Measurements from ENCODE around the gene PMP22. TPM values are rescaled to one million over a fixed set of nuclear protein-coding genes. Genes with fewer than 3 reads are reported as not detected.
A peak's percentile ranks its signal among the peaks of the same experiment; 100 is the strongest.

Gene PMP22
- total RNA-seq, 3 donors from 2014 or later = 16.7 to 149 (median 54.2) TPM

DNA sequence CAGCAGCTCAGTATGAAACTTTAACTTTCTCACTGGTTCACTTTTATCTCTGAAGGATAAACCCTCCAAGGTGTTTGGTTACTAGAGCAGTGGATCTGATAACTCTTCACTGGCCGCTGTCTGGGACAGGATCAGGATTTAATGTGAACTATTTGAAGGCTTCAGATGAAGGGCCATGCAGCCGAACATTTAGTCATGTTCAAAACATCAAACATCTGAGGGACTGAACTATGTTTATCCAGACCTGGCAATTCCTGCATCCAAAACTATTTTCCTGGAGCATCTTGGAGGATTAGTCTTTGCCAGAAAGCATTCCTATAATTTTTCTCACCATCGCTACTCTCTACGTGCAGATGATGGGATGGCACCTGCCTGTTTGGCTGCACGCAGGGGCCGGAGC lies 20.3 kb upstream of the PMP22 start:
- DNase-seq = no peak
- Histone ChIP-seq H3K4me1 (ENCODE audit: low read depth) (no peaks in the 10 kb centered on the region), H3K36me3 (ENCODE audit: low read depth) (no peaks in the 10 kb centered on the region), H3K4me3 (no peak overlapping the region), H3K9me3 (no peaks in the 10 kb centered on the region)
- TF ChIP-seq, protein P1, sequence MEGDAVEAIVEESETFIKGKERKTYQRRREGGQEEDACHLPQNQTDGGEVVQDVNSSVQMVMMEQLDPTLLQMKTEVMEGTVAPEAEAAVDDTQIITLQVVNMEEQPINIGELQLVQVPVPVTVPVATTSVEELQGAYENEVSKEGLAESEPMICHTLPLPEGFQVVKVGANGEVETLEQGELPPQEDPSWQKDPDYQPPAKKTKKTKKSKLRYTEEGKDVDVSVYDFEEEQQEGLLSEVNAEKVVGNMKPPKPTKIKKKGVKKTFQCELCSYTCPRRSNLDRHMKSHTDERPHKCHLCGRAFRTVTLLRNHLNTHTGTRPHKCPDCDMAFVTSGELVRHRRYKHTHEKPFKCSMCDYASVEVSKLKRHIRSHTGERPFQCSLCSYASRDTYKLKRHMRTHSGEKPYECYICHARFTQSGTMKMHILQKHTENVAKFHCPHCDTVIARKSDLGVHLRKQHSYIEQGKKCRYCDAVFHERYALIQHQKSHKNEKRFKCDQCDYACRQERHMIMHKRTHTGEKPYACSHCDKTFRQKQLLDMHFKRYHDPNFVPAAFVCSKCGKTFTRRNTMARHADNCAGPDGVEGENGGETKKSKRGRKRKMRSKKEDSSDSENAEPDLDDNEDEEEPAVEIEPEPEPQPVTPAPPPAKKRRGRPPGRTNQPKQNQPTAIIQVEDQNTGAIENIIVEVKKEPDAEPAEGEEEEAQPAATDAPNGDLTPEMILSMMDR (IDR thresholded peaks at IDR 0.05) = no peak
- no peak for ATAC-seq
- intact Hi-C loops (cut with DNase I, micrococcal nuclease) = no loop called here

DNA sequence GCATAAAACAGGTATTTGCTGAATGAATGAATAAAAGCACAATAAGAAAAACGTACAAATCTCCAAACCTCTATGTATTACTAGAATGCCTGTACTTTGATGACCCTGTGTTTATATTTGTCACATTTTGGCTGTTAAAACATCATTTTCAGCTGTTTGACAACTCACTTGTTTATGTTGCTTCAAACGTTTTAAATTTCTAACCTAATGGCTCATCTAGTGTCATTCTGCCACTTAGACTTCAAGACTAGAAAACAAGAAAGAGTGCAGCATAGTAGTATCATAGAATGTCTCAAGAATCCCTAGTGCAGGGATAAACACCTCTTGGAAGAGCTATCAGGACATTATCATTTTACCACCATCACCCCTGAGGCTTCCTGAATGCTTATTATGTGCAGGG lies 19.4 kb upstream of the PMP22 start:
- H3K36me3 ChIP-seq (ENCODE audit: low read depth) = no peaks in the 10 kb centered on the region
- no peak overlapping the region for H3K4me3 ChIP-seq
- TF ChIP-seq, protein P1 (IDR thresholded peaks at IDR 0.05) = no peak
- H3K4me1 ChIP-seq (ENCODE audit: low read depth) = no peaks in the 10 kb centered on the region
- ATAC-seq (no peak), DNase-seq (no peak)
- H3K9me3 ChIP-seq = no peaks in the 10 kb centered on the region
- intact Hi-C loops (cut with DNase I, micrococcal nuclease) = no loop called here

DNA sequence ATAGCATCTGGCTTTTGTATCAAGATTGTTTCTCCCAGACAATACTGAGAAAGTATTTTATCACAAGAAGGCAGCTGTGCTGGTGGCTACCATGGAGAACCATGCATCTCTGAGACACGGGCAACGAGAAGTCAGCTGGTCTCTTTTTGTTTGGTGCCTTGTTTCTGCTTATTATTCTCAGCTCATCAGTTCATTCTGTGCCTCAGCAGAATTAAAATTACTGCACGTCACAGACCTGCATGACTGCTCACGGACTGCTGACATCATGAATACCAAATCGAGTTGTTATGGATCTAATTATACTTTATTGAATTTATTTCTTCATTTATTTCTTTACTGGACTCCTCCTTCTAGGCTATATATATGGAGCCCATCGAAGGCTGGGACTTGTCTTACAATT lies 19.0 kb upstream of the PMP22 start:
- DNase-seq (no peak), ATAC-seq (no peak)
- H3K4me1 ChIP-seq (ENCODE audit: low read depth) = no peaks in the 10 kb centered on the region
- H3K36me3 ChIP-seq (ENCODE audit: low read depth) = no peaks in the 10 kb centered on the region
- no peaks in the 10 kb centered on the region for H3K9me3 ChIP-seq
- intact Hi-C loops (cut with DNase I, micrococcal nuclease) = no loop called here
- TF ChIP-seq, protein P1 (IDR thresholded peaks at IDR 0.05) = no peak
- H3K4me3 ChIP-seq = no peak overlapping the region

DNA sequence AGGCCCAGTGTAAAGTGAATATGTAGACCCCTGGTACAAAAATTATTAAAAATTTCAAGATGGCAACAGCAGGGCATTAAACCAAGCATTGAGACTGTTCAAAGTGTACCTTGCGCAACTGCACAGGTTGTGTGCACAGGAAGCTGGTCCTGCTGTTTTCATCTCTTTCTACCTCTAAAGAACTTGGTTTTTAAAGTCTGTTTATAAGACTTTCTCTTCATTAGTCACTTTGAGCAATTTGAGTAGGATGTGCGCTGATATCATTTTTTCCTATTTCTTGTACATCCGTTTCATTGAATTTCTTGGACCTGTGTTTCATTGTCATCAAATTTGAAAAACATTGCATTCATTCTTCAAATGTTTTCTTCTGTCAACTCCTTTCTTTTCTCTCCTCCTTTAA lies 16.8 kb upstream of the PMP22 start:
- H3K4me1 ChIP-seq (ENCODE audit: low read depth) = no peaks in the 10 kb centered on the region
- TF ChIP-seq, protein P1 (IDR thresholded peaks at IDR 0.05) = no peak
- no peaks in the 10 kb centered on the region for H3K9me3 ChIP-seq
- no peaks in the 10 kb centered on the region for H3K36me3 ChIP-seq (ENCODE audit: low read depth)
- intact Hi-C loops (cut with DNase I, micrococcal nuclease) = no loop called here
- ATAC-seq (no peak), DNase-seq (no peak)
- H3K4me3 ChIP-seq = no peak overlapping the region

DNA sequence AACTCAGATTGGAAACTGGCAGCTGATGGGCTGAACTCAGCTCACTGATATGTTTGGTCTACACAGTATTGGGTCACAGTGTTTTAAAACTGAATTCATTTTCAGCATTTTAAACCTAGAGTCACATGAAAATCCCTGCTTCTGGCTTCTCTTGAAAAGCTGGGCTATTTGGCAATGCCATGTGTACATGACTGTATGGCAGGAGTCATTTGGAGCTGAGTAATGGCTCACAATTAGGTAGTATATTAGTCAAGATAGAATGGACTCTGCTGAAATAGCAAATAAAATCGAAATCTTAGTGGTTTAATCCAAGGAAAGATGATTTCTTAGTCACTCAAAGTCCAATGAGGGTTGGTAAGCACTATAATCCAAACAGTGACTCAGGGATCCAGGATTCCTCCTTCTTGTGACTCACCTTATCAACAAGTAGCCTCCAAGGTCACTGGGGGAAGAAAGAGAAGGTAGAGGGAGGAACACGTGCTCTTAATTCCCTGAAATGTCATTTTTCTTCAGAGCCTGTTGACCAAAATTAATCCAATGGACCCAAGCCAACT lies 13.9 kb upstream of the PMP22 start:
- Histone ChIP-seq H3K4me1 (ENCODE audit: low read depth) (no peaks in the 10 kb centered on the region), H3K4me3 (no peak overlapping the region), H3K9me3 (no peaks in the 10 kb centered on the region), H3K36me3 (ENCODE audit: low read depth) (no peaks in the 10 kb centered on the region)
- DNase-seq (no peak), ATAC-seq (peak; percentile 58)
- intact Hi-C loops (cut with DNase I, micrococcal nuclease) = no loop called here
- TF ChIP-seq, protein P1 (IDR thresholded peaks at IDR 0.05) = no peak

DNA sequence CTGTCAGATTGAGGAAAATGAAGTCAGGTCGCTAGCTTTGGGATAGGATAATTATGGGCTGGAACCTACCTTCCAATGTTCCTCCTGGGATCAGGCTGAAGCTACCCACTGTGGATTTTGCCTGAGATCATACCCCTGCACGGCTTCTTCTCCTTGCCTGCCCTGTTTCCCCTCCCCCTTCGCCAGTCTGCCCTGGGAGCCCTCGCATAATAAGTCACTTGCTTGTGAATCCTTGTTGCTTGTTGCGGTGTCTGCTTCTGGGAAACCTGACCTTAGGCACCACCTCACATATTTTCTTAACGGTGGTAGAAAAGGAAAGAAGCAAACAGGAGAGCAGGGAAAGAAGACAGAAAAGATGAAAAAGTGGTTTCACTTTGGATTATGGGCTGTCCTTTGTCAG lies 13.3 kb upstream of the PMP22 start:
- TF ChIP-seq, protein P1 (IDR thresholded peaks at IDR 0.05) = no peak
- ATAC-seq (no peak), DNase-seq (no peak)
- Histone ChIP-seq H3K4me3 (no peak overlapping the region), H3K9me3 (no peaks in the 10 kb centered on the region), H3K36me3 (ENCODE audit: low read depth) (no peaks in the 10 kb centered on the region), H3K4me1 (ENCODE audit: low read depth) (no peaks in the 10 kb centered on the region)
- intact Hi-C loops (cut with DNase I, micrococcal nuclease) = no loop called here
